PC-9 (cell line): Measurements from ENCODE around the gene GDF10. TPM values are rescaled to one million over a fixed set of nuclear protein-coding genes. Genes with fewer than 3 reads are reported as not detected.
A peak's percentile ranks its signal among the peaks of the same experiment; 100 is the strongest.

Experiments
- BruUV-seq: library from RNA; stranded (reverse); fragments of 400-500 nt; replicated peaks from 2 replicates; lab custom pipeline; 2021; lab: Mats Ljungman, UMichigan
- CTCF ChIA-PET: fragments of 300-600 bp; sonication (Branson Sonifier 250); formaldehyde crosslinking; loops from one replicate; lab custom pipeline; 2022; ENCODE audit warnings: antibody characterized with exemption; lab: Charles Lee
- POLR2A ChIA-PET: fragments of 300-600 bp; sonication (Branson Sonifier 250); formaldehyde crosslinking; loops from one replicate; lab custom pipeline; 2022; ENCODE audit warnings: antibody characterized with exemption; ENCODE audit not compliant: unreplicated experiment; lab: Charles Lee
- DNase-seq, 2 experiments: peaks; one replicate each; pipeline versions ENCODE4 v3.0.0 to v3.0.0-alpha.2; 2015 to 2022; ENCODE audit warnings: mixed read lengths in 1 of 2
- H2AFZ ChIP-seq: fragments of 200-600 bp; sonication (generic); 2 replicates; pipeline ENCODE4 v1.8.1; 2017; ENCODE audit warnings: antibody characterized with exemption
- H3F3A ChIP-seq: fragments of 200-600 bp; sonication (generic); 2 replicates; pipeline ENCODE4 v1.8.1; 2017; ENCODE audit warnings: antibody characterized with exemption, mild to moderate bottlenecking, low read depth; ENCODE audit not compliant: insufficient read depth
- H3K27ac ChIP-seq: fragments of 200-600 bp; sonication (generic); 2 replicates; pipeline ENCODE4 v1.6.1; 2016; ENCODE audit warnings: mixed run types
- H3K27me3 ChIP-seq: fragments of 200-600 bp; sonication (generic); 2 replicates; pipeline ENCODE4 v1.6.1; 2016; ENCODE audit warnings: low read depth, mixed run types; ENCODE audit not compliant: insufficient read depth
- H3K36me3 ChIP-seq: fragments of 200-600 bp; sonication (generic); 2 replicates; pipeline ENCODE4 v1.6.1; 2016; ENCODE audit warnings: low read depth, mixed run types
- H3K4me1 ChIP-seq: fragments of 200-600 bp; sonication (generic); replicated peaks from 2 replicates; pipeline ENCODE4 v1.6.1; 2016; ENCODE audit warnings: mixed run types; ENCODE audit not compliant: insufficient read depth
- H3K4me2 ChIP-seq: fragments of 200-600 bp; sonication (generic); 2 replicates; pipeline ENCODE4 v1.6.1; 2017; ENCODE audit warnings: mixed run types
- H3K4me3 ChIP-seq: fragments of 200-600 bp; sonication (generic); 2 replicates; pipeline ENCODE4 v1.6.1; 2016; ENCODE audit warnings: mixed run types
- H3K79me2 ChIP-seq: fragments of 200-600 bp; sonication (generic); 2 replicates; pipeline ENCODE4 v1.6.1; 2017; ENCODE audit warnings: low read depth, mixed run types
- H3K9me2 ChIP-seq: fragments of 200-600 bp; sonication (generic); 2 replicates; pipeline ENCODE4 v1.8.1; 2017; ENCODE audit warnings: mild to moderate bottlenecking; ENCODE audit not compliant: insufficient read depth
- H3K9me3 ChIP-seq: fragments of 200-600 bp; sonication (generic); 2 replicates; pipeline ENCODE4 v1.8.1; 2016; ENCODE audit warnings: low read depth; ENCODE audit not compliant: insufficient read depth
- H4K20me1 ChIP-seq: fragments of 200-600 bp; sonication (generic); 2 replicates; pipeline ENCODE4 v1.8.1; 2017; ENCODE audit not compliant: insufficient read depth
- EZH2 ChIP-seq: fragments of 200-600 bp; sonication (generic); IDR thresholded peaks from 2 replicates; pipeline ENCODE4 v1.8.0; 2017; ENCODE audit warnings: antibody characterized with exemption, low read depth
- intact Hi-C: fragments of 100-400 bp; cut with micrococcal nuclease; formaldehyde crosslinking; loops from one replicate; pipeline ENCODE4 v1.10.0; 2022; ENCODE audit not compliant: unreplicated experiment
- total RNA-seq: library from RNA; stranded (reverse); gene quantifications from 2 replicates; pipeline ENCODE4 v1.2.3, GENCODE V29; 2021
- TF ChIP-seq, protein P1 (sequence below): fragments of 200-600 bp; sonication (generic); conservative IDR thresholded peaks from 2 replicates; pipeline ENCODE4 v1.6.1; 2017; ENCODE audit warnings: mixed run types, antibody characterized with exemption, mild to moderate bottlenecking, moderate library complexity

GDF10 gene
- total RNA-seq, 1 experiment from 2014 or later, result not detected

DNA sequence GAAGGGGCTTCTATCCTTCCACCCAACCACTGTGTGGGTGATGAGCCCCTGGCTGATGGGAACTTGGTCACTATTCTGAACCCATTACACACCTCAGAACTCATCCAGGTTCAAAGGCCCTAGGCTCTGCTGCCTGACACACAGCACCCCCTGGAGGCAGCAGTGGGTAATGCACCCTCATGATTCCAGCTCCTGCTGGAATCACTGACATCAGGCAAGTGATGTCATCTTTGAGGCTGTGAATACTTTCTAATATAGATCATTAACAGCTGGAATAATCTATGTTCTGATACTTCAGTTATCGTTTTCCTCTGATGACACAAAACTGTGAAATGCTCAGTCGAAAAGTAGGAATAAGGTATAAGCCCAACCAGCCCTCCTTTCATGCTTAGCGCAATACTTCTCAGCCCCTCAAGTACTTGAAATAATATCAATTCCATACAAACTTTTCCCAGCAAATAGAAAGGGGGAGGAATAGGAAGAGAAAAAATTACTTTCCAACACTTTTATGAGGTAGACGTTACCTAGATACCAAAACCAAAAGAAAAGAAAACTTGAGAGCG, 40.7 kb downstream of the GDF10 start:
- no peaks in the 10 kb centered on the region for H3K4me1 ChIP-seq
- no peaks in the 10 kb centered on the region for H3K79me2 ChIP-seq
- no peak overlapping the region for H3K4me3 ChIP-seq
- H3K9me2 ChIP-seq, result no peaks in the 10 kb centered on the region
- intact Hi-C loops, result no loop called here
- no peak for TF ChIP-seq EZH2
- TF ChIP-seq, protein P1, sequence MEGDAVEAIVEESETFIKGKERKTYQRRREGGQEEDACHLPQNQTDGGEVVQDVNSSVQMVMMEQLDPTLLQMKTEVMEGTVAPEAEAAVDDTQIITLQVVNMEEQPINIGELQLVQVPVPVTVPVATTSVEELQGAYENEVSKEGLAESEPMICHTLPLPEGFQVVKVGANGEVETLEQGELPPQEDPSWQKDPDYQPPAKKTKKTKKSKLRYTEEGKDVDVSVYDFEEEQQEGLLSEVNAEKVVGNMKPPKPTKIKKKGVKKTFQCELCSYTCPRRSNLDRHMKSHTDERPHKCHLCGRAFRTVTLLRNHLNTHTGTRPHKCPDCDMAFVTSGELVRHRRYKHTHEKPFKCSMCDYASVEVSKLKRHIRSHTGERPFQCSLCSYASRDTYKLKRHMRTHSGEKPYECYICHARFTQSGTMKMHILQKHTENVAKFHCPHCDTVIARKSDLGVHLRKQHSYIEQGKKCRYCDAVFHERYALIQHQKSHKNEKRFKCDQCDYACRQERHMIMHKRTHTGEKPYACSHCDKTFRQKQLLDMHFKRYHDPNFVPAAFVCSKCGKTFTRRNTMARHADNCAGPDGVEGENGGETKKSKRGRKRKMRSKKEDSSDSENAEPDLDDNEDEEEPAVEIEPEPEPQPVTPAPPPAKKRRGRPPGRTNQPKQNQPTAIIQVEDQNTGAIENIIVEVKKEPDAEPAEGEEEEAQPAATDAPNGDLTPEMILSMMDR, result peak; percentile 99
- no peaks in the 10 kb centered on the region for H3F3A ChIP-seq
- no peak overlapping the region for H3K4me2 ChIP-seq
- ChIA-PET CTCF (interaction anchor here (0.9 to 1.3 kb wide), 5 partner anchors 17 to 347 kb away, joined by 3 to 6 read pairs (median 3); no protein-coding TSS in a partner anchor), POLR2A (interaction anchor here (0.6 to 0.7 kb wide), 3 partner anchors 54 to 220 kb away, joined by 3 to 8 read pairs (median 4); no protein-coding TSS in a partner anchor)
- H3K27ac ChIP-seq, result no peak overlapping the region
- no peaks in the 10 kb centered on the region for H3K36me3 ChIP-seq
- no peaks in the 10 kb centered on the region for H4K20me1 ChIP-seq
- no TSS peak for BruUV-seq
- H2AFZ ChIP-seq, result no peak overlapping the region
- peak; percentile 50 to 68 for DNase-seq
- no peaks in the 10 kb centered on the region for H3K9me3 ChIP-seq
- H3K27me3 ChIP-seq, result no peaks in the 10 kb centered on the region

DNA sequence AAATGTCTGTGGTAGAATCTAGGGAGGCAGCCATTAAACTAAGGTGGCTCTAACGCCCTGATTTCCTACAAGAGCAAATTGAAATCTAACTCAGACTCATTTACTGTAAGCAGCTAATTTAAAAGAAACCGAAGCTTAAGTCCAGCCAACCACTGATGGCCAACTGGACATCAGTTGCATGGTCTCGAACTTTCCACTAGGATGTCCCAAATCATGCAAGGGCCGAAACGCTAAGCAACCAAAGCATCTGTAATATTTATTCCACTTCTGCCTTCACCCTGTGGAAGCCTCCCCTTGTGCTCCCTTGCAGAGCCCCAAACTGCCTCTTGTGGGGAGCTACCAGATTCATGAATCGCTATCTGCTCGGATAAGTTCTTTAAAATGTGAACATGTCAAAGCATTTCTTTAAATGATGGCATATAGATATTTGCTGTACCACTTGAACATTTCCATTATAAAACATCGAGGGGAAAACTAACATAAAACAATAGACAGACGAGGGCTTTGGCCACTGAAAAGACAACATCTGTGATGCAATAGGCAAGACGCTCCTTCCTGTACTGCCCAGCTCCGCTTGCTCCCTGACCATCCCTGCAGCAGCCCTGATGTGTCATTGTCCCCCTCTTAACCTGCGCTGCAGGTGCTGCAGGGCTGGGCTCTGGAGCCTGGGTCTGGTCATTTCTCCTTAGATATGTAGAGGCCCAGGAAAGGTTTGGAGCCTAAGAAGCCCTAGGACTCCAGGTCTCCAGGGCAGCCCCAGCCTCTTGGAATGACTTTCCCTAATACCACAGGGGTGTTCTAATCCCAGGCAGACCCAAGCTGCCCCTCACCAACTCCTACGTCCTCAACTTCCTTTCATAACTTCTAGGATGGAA, 45.2 kb downstream of the GDF10 start:
- DNase-seq, result no peak
- POLR2A ChIA-PET, result no interaction called here

More for the DNA sequence above, 45.2 kb downstream of the GDF10 start:
- H3K4me3 ChIP-seq, result no peak overlapping the region
- no peaks in the 10 kb centered on the region for H3K79me2 ChIP-seq
- no peaks in the 10 kb centered on the region for H3K9me3 ChIP-seq
- H3K9me2 ChIP-seq, result no peaks in the 10 kb centered on the region
- no peak for TF ChIP-seq EZH2
- TF ChIP-seq, protein P1, result no peak
- H3K27ac ChIP-seq, result no peak overlapping the region
- no peaks in the 10 kb centered on the region for H3K36me3 ChIP-seq
- H3K4me2 ChIP-seq, result no peak overlapping the region
- H2AFZ ChIP-seq, result no peak overlapping the region
- BruUV-seq, result no TSS peak
- no peaks in the 10 kb centered on the region for H3K27me3 ChIP-seq
- CTCF ChIA-PET, result no interaction called here
- intact Hi-C loops, result no loop called here
- H3K4me1 ChIP-seq, result 0 out of 2 replicates have a peak, but pooled peaks cover 6% of the 10 kb centered on the region
- H3F3A ChIP-seq, result no peaks in the 10 kb centered on the region
- H4K20me1 ChIP-seq, result no peaks in the 10 kb centered on the region
